HG02938 (cell line): ENCODE measurements around the gene SLC44A1.

ENCODE experiments used
- ATAC-seq: cut with Tn5 transposase; IDR thresholded peaks from one replicate; pipeline ENCODE4 v1.9.1; 2021; ENCODE audit warnings: mild to moderate bottlenecking, moderate library complexity; ENCODE audit not compliant: unreplicated experiment

SLC44A1 gene

DNA sequence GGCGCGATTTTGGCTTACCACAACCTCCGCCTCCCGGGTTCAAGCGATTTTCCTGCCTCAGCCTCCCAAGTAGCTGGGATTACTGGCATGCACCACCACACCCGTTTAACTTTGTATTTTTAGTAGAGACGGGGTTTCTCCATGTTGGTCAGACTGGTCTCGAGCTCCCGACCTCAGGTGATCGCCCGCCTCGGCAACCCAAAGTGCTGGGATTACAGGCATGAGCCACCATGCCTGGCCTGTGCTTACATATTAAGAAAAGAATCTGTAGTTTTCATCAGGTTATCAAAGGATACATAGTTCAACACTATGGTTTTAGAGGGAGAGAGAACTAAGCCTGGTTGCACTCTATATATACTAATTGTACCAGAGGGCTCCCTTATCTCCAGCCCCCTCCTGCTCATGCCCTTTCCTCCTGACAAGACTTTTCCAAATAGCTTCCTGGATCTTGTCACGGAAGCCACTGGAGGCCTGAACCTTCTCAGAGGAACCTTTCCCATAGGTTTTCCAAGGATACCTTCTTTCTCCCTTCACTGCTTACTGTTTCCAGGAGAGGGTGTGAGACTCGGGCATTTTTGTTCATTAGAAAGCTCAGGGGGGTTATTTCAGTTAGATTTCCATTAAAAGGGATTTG, 53.1 kb downstream of the SLC44A1 start:
- no peak for ATAC-seq

DNA sequence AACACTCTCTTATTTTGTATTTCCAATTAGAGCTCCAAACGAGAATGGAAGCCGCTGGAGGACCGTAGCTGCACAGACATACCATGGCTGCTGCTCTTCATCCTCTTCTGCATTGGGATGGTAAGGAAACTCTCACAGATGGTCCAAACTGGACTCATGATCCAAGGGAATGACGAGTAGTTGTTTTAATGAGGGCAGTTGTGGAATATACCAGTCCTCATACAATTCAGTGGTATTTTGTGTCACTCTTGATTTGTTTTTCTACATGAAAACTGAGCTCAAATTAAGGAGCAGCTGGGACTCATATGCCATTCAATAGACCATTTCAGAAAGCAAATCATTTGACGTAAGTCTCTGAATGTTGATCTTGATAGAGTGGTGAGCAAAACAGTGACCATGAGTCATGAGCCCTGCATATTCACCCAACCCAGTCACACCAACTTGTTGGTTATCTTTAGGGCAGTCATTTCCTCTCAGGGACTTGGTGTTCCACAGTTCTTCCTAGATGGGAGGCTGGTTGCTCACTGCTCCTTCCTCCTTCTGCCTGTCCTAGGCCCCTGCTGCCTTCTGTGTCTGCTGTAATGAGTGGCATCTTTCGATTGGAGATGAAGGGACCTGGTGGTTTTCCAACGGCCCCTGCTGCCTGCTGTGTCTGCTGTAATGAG, 54.9 kb downstream of the SLC44A1 start:
- ATAC-seq, result no peak

DNA sequence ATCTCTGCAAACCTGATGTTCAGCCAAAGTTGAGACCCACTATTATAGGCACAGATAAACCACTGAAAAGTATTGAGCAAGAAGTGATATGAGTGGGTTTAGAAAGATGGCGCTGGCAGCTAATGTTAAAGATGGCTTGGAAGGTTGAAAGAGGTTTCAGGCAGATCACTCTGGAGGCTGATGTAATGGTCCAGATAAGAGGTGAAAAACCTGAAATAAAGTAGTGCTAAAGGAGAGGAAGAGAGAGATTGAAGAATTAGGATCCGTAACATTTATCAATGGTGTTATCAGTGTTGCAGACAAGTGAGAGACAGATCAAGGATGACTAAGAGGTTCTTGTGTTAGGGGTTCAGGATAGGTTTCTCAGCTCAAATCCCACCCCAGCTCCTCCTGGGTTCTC, 58.3 kb downstream of the SLC44A1 start:
- ATAC-seq, result no peak

DNA sequence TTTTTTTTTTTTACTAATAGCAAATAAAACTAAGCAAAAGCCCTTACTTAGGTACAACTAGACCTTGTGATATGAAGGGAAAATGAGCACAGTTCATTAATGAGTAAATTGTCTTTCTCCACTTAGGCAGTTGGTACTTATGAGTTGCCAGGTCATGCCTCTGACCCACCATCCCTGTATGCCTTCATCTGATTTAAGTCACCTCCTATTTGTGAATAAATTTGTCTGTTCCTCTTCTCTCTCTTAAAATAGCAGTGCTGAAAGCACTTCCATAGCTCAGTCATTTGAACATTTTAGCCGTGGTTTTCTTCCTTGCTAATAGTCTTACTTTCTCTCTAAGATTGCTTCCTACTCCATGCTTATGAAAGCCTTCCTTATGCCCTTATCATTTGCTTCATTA, 61.4 kb downstream of the SLC44A1 start:
- ATAC-seq, result no peak

DNA sequence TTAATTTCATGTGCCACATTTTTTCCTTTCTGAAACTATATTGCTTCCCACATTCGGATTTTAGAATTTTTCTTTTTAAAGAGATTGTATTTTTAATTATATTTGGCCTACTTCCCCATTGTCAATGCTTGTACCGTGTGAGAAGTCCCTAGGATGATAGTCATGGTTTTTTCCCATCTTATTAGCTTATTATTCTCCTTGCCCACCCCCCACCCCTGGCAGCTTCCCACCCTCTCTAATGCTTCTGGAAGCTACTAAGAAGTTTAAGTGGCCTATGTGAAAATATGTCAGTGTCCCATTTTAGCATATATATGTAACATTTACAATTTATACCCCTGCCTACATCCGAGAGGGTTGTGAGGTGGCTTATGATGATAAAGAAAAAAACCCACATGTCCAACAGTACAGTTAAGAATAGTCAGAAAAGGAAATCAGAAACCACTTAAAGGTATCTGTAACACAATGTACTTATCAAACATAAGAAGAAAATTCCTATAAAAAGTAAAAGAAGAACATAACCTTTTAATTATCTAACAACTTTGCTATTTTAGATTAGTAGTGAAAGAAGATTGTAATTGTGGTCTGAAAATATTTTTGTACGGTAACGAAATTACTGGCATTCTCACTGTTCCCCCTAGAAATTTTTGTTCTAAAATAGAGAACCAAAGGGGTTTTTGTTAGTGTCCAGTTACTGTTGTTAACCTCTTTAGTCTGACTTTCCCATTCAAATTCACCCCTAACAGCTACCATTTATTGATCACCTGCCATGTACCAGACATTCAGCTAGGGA, 62.1 kb downstream of the SLC44A1 start:
- ATAC-seq, result no peak

DNA sequence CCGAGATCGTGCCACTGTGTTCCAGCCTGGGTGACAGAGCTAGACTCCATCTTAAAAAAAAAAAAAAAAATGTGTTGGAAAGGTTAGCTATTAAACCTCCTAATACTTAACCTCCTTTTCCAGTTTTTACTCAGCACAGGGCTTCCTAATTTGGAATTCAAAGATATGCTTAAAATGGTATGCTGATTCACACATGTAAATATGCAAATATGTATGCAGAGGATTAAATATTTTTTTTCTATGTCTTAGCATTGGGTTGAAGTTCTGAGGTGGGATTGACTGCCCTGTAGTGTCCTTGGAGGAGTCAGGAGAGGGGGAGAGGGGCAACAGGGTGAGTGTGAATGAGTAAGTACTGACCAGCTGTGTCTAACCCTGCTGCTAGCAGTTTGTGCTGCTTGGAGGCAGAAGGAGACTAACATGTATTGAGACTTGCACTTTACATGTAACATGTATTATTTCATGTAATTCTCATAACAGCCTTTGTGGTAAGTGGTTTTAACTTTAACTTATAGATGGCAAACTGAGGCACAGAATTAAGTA, 63.2 kb downstream of the SLC44A1 start:
- no peak for ATAC-seq

DNA sequence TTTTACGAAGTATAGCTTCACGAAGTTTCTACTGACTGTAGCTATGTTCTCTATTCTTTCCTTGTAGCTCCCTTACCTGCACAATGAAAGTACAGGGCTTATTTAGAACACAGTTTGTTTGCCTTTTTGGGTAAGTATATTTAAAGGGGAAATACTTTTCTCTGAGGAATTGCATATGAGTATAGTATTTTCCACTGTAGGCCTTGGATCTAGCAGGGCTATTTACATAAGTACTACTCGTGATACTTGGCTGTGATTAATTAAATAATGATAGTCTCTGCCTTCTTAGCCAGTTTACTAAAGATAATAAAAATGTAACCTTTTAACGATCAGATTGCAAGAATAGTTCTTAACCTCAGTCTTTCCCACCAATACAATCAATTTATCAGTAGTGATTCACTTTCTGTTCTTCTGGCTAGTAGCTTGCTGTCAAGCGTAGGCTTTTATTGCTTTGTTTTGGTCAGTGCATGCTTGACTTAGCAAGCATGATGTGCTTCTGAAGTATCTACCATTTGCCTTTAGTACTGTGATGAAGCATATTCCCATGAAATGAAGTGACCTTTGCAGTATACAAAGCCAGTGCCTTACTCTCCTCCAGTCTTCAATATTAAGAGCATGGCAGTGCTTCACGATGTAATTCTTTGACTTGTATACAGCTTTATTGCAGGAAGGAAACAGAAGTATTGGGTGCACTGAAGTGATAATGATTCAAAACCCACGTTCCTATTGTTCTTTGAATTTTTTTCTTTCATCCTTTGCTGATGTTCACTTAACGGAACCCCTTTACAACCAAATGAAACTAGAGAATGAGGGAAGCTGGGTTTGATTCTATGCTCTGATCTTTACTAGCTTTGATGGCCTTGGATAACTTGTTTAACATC, 64.2 kb downstream of the SLC44A1 start:
- no peak for ATAC-seq

DNA sequence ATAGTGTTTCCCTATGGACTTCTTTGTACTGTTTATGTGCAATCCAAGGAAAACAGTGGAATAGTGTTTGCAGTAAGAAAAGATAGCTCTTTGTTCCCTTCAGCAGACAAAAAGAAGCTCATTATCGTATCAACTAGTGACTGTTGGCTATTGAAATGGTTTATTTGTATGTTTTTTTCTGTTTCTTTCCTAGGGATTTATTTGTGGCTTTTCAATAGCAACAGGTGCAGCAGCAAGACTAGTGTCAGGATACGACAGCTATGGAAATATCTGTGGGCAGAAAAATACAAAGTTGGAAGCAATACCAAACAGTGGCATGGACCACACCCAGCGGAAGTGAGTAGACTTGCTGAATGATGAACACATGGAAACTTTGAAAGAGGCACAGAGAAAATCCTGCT, 65.1 kb downstream of the SLC44A1 start:
- ATAC-seq, result no peak

DNA sequence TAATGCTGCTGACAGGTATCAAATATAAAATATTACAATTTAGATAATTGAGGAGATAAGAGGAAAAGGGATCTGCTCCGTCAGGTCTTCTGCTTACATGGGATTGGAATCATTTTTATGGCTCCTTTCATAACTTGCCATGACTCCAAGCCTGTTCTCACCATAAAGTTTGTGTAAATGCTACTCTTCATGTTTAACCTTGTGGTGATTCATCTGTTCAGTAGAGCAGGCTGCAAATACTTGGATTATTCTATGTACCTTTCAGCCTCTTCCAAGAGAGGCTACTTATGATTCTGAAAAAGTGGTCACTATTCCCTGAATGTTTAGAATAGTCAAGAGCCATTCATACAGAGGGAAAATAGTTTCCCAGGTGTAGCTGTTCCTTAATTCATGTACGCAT, 66.9 kb downstream of the SLC44A1 start:
- ATAC-seq, result no peak

DNA sequence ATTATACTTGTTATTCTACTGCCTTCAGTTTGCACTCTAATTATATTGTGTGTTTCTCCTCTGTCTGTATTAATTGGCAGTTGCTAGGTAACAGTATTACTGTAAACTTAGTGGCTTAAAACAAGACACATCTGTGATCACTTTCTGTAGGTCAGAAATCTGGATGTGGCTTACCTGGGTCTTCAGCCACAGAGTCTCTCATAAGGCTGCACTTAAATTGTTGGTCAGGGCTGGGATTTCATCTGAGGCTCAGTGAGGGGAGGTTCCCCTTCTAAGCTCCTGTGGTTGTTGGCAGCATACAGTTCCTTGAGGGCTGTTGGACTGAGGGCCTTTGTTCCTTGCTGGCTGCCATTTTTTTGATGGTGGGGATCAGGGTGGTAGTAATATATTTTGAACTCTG, 68.8 kb downstream of the SLC44A1 start:
- ATAC-seq, result peak; percentile 79

DNA sequence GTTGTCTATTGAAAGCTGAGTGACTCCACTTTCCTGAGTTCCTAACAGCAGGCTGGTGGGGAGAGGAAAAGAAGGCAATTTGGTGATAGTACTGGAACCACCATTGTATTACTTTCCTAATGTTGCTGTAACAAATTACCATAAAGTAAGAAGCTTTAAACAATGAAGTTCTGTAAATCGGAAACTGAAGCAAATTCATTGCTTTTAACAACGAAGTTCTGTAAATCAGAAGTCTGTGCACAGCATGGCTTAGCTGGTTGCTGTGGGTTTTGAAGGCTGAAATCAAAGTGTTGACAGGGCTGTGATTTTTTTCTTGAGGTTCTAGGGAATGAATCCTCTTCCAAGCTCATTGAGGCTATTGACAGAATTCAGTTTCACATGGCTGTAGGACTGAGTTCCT, 72.3 kb downstream of the SLC44A1 start:
- no peak for ATAC-seq

DNA sequence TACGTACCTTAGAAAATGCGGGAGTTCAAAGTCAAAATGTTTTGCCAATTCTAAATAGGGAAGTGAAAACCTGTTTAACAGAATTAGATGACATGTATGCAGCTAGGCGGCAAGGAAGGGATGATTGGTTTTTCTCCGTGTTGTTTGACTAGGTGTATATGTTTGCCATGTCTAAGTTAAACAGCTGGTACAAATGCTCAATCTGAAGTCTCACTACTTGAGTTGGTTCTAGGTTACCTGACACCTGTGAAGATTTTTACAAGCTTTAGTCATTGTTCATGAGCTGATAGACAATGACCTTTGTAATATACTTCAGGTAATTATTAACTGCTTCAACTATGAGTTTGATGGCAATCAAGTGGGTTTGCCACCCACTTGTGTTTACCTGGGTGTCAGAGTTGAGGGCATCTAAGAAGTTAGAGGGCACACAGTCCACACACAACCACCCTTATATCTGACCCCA, 74.3 kb downstream of the SLC44A1 start:
- peak; percentile 48 for ATAC-seq

DNA sequence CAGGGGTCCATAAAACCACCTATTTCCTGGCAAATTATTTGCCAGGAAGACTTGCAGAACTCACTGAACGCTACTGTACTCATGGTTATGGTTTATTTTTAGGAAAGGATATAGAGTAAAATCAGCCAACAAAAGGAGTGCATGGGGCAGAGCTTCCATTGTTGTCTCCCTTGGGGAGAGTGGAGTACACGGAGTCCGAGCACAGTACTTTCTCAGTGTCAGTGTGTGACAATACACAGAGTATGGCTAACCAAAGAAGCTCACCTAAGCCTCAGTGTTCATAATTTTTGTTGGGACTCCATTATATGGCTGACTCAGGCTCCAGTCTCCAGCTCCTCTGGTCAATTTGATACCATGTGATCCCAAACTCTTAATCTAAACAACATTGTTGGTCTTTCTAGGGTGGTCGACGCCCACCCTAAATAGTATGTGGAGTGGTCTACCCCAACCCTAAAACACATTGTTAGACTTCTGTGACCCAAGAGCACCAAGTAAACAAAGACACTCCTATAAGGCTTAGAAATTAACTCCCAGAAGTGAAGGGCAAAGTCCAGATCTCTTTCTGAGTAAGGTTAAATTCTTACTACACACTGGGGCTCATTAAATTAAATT, 74.9 kb downstream of the SLC44A1 start:
- ATAC-seq, result no peak

DNA sequence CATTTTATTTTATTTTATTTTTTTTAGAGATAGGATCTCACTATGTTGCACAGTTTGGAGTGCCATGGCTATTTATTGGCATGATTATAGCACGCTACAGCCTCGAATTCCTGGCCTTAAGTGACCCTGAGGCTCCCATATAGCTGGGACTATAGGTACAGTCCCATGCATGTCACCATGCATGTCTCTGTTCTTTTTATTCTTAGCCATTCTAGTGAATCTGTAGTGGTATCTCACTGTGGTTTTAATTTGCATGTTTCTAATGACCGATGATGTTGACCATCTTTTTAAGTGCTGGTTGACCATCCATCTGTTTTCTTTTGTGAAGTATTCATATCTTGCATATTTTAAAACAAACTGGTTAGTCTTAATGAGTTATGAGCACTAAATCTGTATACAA, 76.1 kb downstream of the SLC44A1 start:
- peak; percentile 66 for ATAC-seq

DNA sequence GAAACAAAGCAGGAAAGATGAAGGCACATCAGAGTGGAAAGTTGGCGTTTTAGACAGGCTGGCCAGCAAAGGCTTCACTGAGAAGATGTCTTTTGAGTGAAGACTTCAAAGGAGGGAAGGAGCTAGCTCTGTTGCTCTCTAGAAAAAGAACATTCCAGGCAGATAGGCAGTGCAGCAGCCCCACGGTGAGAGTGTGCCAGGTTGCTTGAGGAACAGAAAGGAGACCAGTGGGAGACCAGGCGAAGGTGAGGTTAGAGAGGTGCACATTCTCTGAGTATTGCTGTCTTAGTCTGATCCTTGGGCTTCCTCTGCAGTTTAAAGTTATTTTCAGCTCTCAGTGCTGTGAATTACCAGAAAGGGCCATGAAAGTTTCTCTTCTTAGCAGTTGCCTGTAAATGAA, 83.8 kb downstream of the SLC44A1 start:
- ATAC-seq, result no peak

DNA sequence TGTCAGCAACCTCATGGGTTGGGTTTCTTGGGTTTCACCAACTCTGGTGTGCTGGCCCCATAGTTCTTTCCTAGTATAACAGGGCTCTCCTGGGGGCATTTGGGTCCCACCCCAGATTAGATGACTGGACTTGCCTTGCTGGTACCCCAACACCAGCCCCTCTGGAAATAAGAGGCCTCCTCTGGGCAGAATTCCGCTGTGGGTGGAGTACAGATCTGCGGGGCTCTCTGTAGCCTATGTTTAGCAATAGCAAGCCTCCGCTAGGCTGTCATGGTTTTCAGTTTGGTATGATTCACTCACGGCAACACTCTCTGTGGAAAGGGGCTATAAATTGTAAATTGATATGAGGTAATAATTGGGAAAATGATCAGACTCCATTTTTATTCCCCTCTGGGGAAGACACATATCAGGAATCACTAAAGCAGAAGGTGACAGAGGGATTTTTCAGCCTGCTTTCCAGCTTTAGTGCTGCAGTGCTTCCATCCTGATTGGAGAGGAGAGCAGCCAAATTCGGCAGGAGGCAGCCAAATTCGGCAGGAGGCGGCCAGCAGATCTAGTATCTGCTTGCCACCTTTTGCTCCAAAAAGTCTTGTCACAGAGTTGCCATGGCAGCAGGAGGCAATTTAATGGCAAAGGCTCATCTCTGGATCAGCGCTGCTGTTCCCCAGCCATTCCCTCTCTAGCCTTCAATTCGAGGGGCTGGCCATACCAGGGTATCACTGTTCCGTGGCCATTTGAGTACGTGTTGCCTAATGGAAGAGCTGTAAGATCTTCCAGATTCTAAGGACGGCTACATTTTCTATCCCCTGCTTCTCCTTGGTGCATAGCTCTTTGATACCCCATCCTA, 84.6 kb downstream of the SLC44A1 start:
- no peak for ATAC-seq

DNA sequence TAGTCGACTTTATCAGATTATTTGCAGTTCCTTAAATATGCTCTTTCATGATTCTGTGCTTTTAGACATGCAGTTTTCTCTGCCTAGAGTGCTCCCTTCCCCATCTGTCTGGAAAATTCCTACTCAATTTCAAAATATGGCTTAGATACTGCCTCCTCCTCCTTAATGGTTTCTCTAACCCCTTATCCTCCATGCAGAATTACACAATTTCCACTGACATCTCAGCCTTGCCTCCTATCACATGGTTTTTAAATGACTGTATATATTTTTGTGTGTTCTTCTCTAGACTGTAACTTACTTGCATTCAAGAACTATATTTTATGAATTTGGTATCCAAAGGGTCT, 85.2 kb downstream of the SLC44A1 start:
- ATAC-seq, result no peak

DNA sequence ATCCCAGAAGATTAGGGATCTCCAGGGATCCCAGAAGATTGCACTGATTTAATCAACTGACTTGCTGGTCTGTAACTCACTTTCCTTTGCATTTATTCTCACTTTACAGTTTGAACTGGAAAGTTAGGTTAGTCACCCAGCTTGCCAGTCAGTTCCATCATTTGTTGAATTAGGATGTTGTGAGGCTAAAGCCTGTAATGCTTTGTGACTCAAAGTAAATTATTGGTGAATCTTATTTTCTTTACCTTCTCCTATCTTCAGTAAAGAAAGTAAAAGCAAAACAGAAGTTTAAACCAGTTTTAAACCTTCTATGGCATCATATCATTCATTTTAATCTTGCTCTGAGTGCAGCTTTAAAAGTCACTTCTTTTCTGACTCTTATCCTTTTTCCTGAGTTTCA, 85.8 kb downstream of the SLC44A1 start:
- no peak for ATAC-seq

DNA sequence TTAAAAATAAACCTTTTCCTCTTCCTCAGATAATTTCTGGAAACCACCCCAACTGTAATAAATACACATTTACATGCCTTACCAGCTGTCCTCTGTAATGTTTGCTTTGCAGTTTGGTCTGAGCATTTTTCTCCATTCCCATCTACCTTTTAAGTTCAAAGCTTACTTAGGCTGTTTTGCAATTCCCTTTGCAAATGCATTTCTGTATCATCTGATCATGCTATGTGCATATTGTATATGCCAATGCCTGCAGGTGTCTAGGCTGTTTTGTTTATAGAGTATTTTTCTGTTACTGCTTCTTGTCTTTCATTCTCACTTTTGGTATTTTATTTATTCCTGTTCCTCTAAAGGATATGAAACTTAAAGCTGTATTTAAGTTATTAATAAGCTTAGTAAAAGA, 86.3 kb downstream of the SLC44A1 start:
- peak; percentile 68 for ATAC-seq

DNA sequence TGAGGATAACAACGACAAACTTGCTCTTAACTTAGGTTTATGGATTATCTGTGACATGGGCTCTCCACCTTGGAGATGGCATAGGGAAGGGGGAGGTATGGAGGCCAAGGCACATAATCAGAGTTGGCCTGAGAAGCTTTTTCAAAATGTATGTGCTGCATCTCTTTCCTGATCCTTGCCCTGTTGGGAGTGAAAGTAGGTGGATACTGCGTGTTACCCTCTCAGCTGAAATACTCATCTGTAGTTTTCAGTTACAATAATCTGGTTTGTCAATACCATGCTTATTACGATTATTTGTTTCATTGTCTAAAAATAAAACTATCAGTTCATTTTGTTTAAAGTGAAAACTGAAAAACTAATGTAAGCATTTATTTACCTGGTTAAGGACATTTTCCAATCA, 86.7 kb downstream of the SLC44A1 start:
- ATAC-seq, result peak; percentile 26
